Measurements from ENCODE around the gene MAP3K4. TPM values are rescaled to one million over a fixed set of nuclear protein-coding genes. Genes with fewer than 3 reads are reported as not detected.

Gene MAP3K4
- total RNA-seq, 4 donors from 2014 or later, result 24.3 to 99.0 (median 37.4) TPM

DNA sequence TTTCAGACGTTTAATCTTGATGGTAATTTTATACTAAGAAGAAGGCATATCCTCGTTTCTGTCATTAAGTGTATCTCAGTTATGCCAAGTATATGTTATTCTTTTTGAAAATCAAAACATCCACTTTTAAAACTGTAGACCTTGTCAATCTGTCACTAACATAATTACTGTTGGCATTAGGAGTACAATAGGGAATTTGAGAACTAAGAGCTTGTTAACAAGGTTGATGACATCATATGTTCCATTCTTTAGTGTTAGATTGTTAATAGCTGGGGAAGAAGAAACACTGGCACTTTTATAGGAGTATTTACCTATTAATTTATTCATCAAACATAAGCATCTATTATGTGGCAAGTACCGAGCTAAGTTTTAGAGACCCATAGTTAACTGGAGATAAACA, 76.2 kb downstream of the MAP3K4 start:
- no peak overlapping the region for H3K4me3 ChIP-seq
- no peak for DNase-seq

DNA sequence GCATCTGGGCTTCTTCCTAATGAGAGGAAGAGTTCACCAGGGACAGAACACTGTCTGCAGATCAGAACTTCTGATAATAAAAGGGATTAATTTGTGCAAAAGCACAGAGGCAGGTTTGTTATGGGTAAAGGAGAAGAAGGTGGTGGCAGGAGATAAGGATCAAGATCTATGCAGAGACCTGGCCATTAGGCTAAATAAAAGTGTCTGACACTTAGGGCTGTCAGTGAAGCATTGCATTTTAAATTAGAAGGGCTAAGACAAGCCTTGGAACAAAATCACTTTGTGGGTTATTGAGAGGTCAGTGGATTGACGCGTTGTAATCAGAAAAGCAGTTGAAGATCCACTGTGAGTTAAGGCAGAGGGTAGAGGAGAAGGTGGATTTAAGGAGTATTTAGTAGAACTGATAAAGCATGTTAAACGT, 76.8 kb downstream of the MAP3K4 start:
- Histone ChIP-seq H3K4me3 (no peak overlapping the region), H3K4me1 (no peaks in the 10 kb centered on the region), H3K27ac (no peak overlapping the region), H3K9me3 (no peaks in the 10 kb centered on the region), H3K27me3 (no peaks in the 10 kb centered on the region), H3K36me3 (no peaks in the 10 kb centered on the region)
- no peak for TF ChIP-seq POLR2A (IDR thresholded peaks at IDR 0.05)
- TF ChIP-seq, protein P1, sequence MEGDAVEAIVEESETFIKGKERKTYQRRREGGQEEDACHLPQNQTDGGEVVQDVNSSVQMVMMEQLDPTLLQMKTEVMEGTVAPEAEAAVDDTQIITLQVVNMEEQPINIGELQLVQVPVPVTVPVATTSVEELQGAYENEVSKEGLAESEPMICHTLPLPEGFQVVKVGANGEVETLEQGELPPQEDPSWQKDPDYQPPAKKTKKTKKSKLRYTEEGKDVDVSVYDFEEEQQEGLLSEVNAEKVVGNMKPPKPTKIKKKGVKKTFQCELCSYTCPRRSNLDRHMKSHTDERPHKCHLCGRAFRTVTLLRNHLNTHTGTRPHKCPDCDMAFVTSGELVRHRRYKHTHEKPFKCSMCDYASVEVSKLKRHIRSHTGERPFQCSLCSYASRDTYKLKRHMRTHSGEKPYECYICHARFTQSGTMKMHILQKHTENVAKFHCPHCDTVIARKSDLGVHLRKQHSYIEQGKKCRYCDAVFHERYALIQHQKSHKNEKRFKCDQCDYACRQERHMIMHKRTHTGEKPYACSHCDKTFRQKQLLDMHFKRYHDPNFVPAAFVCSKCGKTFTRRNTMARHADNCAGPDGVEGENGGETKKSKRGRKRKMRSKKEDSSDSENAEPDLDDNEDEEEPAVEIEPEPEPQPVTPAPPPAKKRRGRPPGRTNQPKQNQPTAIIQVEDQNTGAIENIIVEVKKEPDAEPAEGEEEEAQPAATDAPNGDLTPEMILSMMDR (IDR thresholded peaks at IDR 0.05), result no peak
- no peak for DNase-seq

More for the DNA sequence above, 76.2 kb downstream of the MAP3K4 start:
- H3K9me3 ChIP-seq, result no peaks in the 10 kb centered on the region
- H3K27me3 ChIP-seq, result no peaks in the 10 kb centered on the region
- H3K4me1 ChIP-seq, result no peaks in the 10 kb centered on the region
- TF ChIP-seq POLR2A (IDR thresholded peaks at IDR 0.05), result no peak
- TF ChIP-seq, protein P1 (IDR thresholded peaks at IDR 0.05), result no peak
- H3K27ac ChIP-seq, result no peak overlapping the region
- no peaks in the 10 kb centered on the region for H3K36me3 ChIP-seq

DNA sequence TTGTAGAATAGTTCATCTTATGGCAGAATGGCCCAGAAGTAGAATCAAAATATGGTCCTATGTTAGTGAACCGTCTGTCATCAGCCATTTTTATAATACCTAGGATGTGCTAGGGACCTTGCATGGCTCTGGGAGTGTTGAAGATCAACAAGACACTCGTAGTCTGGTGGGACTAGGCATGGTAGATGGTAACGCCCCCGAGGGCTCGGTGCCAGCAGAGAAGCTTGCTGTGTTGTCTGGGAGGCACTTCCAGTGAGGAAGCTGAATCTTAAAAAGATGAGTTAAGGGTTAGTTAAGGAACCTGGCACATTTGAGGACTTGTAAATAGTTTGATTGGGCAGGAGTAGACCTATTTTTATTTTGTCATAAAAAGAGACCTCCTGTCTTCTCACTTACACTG, 82.4 kb downstream of the MAP3K4 start:
- no peaks in the 10 kb centered on the region for H3K9me3 ChIP-seq
- TF ChIP-seq, protein P1 (IDR thresholded peaks at IDR 0.05), result no peak
- TF ChIP-seq POLR2A (IDR thresholded peaks at IDR 0.05), result no peak
- H3K27ac ChIP-seq, result no peak overlapping the region
- H3K4me3 ChIP-seq, result no peak overlapping the region
- no peaks in the 10 kb centered on the region for H3K4me1 ChIP-seq
- DNase-seq, result no peak
- peaks cover 0 to 25% (median 0%) of the 10 kb centered on the region in 3 donors for H3K36me3 ChIP-seq
- H3K27me3 ChIP-seq, result no peaks in the 10 kb centered on the region

DNA sequence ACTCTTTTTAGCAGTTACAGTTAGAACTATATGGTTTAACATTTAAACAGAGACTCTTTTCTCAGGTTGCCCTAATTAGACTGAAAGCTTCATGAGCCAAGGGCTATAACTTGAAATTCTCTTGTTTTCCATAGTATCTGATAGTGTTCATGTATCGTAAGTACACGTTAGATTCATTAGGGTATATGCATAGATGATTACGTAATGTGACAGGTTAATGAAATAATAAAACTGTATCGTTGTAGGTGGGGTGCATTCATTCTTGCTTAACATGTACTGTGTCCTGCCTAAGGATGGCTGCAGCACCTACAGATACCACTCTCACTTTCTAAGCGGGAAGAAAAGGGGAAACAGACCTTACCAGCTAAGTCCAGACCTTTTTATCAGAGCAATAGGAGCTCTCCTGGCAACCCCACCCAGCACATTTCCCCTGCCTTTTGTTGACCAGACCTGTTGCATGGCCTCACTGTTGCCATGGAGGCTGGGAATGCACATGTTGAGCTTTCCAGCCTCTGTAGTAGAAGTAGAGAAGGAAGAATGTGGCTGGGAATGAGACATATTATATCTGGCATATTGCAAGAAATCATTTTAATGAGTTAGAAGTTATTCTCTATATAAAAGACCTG, 83.0 kb downstream of the MAP3K4 start:
- Histone ChIP-seq H3K27ac (no peak overlapping the region), H3K4me3 (no peak overlapping the region), H3K9me3 (no peaks in the 10 kb centered on the region), H3K27me3 (no peaks in the 10 kb centered on the region), H3K36me3 (peaks cover 0 to 31% (median 0%) of the 10 kb centered on the region in 3 donors), H3K4me1 (no peaks in the 10 kb centered on the region)
- TF ChIP-seq, protein P1 (IDR thresholded peaks at IDR 0.05), result no peak
- no peak for TF ChIP-seq POLR2A (IDR thresholded peaks at IDR 0.05)
- DNase-seq, result no peak

DNA sequence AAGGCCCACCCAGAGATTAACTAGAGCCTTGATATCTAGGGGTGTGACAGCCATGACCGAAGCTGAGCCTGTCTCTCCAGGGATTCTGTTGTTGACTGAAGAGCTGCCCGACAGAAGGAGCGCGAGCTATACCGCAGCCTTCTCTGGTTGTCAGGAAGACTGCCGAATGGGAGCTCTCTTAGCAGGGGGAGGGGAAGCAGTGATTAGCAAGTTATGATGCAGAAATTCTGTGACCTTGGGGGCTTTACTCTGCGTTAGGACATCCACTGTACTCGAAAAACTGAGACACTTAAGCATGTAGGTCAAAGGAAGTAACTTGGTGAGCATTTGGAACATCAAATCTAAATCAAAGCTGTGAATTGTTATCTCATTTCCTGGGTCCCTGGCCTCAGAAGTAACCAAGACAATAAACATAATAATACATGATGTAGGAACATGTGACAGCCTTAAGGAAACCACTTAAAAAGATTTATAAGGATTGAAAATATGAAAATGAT, 84.7 kb downstream of the MAP3K4 start:
- H3K36me3 ChIP-seq, result peaks cover 0 to 43% (median 0%) of the 10 kb centered on the region in 3 donors
- DNase-seq, result no peak
- H3K9me3 ChIP-seq, result no peaks in the 10 kb centered on the region
- no peak overlapping the region for H3K4me3 ChIP-seq
- TF ChIP-seq, protein P1 (IDR thresholded peaks at IDR 0.05), result no peak
- TF ChIP-seq POLR2A (IDR thresholded peaks at IDR 0.05), result no peak
- H3K27ac ChIP-seq, result no peak overlapping the region
- H3K4me1 ChIP-seq, result no peaks in the 10 kb centered on the region
- H3K27me3 ChIP-seq, result no peaks in the 10 kb centered on the region

Data from Peyer's patch (tissue), 4 donors.